SK-N-MC (cell line): ENCODE measurements around the gene CYP3A4.

Experiments
- DNase-seq: peaks from one replicate; pipeline ENCODE4 v3.0.0-alpha.2; 2011; ENCODE audit warnings: low read depth, low spot score
- H3K27ac ChIP-seq: fragments of 200-600 bp; sonication (generic); 2 replicates; pipeline ENCODE4 v1.5.1; 2016; ENCODE audit warnings: mixed run types
- H3K36me3 ChIP-seq: fragments of 200-600 bp; sonication (generic); 2 replicates; pipeline ENCODE4 v1.6.1; 2017; ENCODE audit warnings: antibody characterized with exemption, low read length, mixed read lengths; ENCODE audit not compliant: insufficient read depth
- H3K4me3 ChIP-seq: fragments of 200-600 bp; sonication (generic); 2 replicates; pipeline ENCODE4 v1.5.1; 2016
- H3K9ac ChIP-seq: fragments of 200-600 bp; sonication (generic); 2 replicates; pipeline ENCODE4 v1.8.0; 2017; ENCODE audit warnings: mixed run types, mixed read lengths; ENCODE audit not compliant: insufficient read length
- H3K9me3 ChIP-seq: fragments of 200-600 bp; sonication (generic); 2 replicates; pipeline ENCODE4 v1.6.1; 2017; ENCODE audit warnings: low read depth, mild to moderate bottlenecking, antibody characterized with exemption, low read length, moderate library complexity, mixed read lengths
- EZH2 ChIP-seq: fragments of 200-600 bp; sonication (generic); IDR thresholded peaks from one replicate; pipeline ENCODE4 v1.6.1; 2017; ENCODE audit warnings: antibody characterized with exemption
- FOXP2 ChIP-seq: optimal IDR thresholded peaks from 2 replicates; pipeline ENCODE3; 2011; ENCODE audit warnings: mild to moderate bottlenecking, moderate library complexity; ENCODE audit not compliant: insufficient read depth; ENCODE audit errors: extremely low read length, control extremely low read depth
- POLR2AphosphoS5 ChIP-seq: IDR thresholded peaks from 2 replicates; pipeline ENCODE4 v1.6.1; 2012; ENCODE audit warnings: mild to moderate bottlenecking, low read depth, low read length, borderline replicate concordance

Gene CYP3A4

GRCh38 chr7:99784007-99784406, at the start of gene CYP3A4:
Gene CYP3A4, minus strand, starts transcription at chr7:99784184. Its CDS starts 103 bp downstream, at chr7:99784081.
- Histone ChIP-seq H3K36me3 (no peaks in the 10 kb centered on the region), H3K9me3 (no peaks in the 10 kb centered on the region), H3K27ac (no peak within 1 kb of the TSS), H3K9ac (no peak within 1 kb of the TSS), H3K4me3 (no peak within 1 kb of the TSS)
- TF ChIP-seq EZH2 (no peak), POLR2AphosphoS5 (no peak), FOXP2 (no peak)
- DNase-seq, result no peak

GRCh38 chr7:99833289-99833877, 49.4 kb upstream of the CYP3A4 start:
- Histone ChIP-seq H3K9ac (no peak overlapping the region), H3K27ac (no peak overlapping the region), H3K9me3 (no peaks in the 10 kb centered on the region), H3K36me3 (no peaks in the 10 kb centered on the region), H3K4me3 (no peak overlapping the region)
- TF ChIP-seq EZH2 (no peak), FOXP2 (no peak), POLR2AphosphoS5 (no peak)
- no peak for DNase-seq

- Histone ChIP-seq H3K36me3 (no peaks in the 10 kb centered on the region), H3K27ac (no peak overlapping the region)
- no peak for TF ChIP-seq POLR2AphosphoS5
- no peak for TF ChIP-seq EZH2
- no peak for TF ChIP-seq FOXP2
Measured at GRCh38 chr7:99831595-99831994, 47.6 kb upstream of the CYP3A4 start.

GRCh38 chr7:99829524-99830160, 45.7 kb upstream of the CYP3A4 start:
- no peak for DNase-seq
- no peak overlapping the region for H3K9ac ChIP-seq
- TF ChIP-seq POLR2AphosphoS5, result no peak
- TF ChIP-seq EZH2, result no peak
- no peak for TF ChIP-seq FOXP2
- H3K9me3 ChIP-seq, result no peaks in the 10 kb centered on the region
- H3K36me3 ChIP-seq, result no peaks in the 10 kb centered on the region
- H3K27ac ChIP-seq, result no peak overlapping the region
- H3K4me3 ChIP-seq, result no peak overlapping the region

More at GRCh38 chr7:99831595-99831994, 47.6 kb upstream of the CYP3A4 start:
- H3K4me3 ChIP-seq, result no peak overlapping the region
- no peak for DNase-seq
- no peak overlapping the region for H3K9ac ChIP-seq
- no peaks in the 10 kb centered on the region for H3K9me3 ChIP-seq

GRCh38 chr7:99828811-99829210, 44.8 kb upstream of the CYP3A4 start:
- H3K9ac ChIP-seq, result no peak overlapping the region
- no peaks in the 10 kb centered on the region for H3K9me3 ChIP-seq
- H3K36me3 ChIP-seq, result no peaks in the 10 kb centered on the region
- no peak overlapping the region for H3K4me3 ChIP-seq
- H3K27ac ChIP-seq, result no peak overlapping the region
- DNase-seq, result no peak
- no peak for TF ChIP-seq FOXP2
- no peak for TF ChIP-seq POLR2AphosphoS5
- TF ChIP-seq EZH2, result no peak

GRCh38 chr7:99827040-99827778, 43.2 kb upstream of the CYP3A4 start:
- Histone ChIP-seq H3K36me3 (no peaks in the 10 kb centered on the region), H3K4me3 (no peak overlapping the region), H3K9ac (no peak overlapping the region), H3K27ac (no peak overlapping the region), H3K9me3 (no peaks in the 10 kb centered on the region)
- no peak for TF ChIP-seq EZH2
- no peak for TF ChIP-seq POLR2AphosphoS5
- no peak for TF ChIP-seq FOXP2
- DNase-seq, result no peak

- no peak overlapping the region for H3K9ac ChIP-seq
- no peak for TF ChIP-seq FOXP2
- TF ChIP-seq EZH2, result no peak
- H3K36me3 ChIP-seq, result no peaks in the 10 kb centered on the region
- H3K27ac ChIP-seq, result no peak overlapping the region
- H3K4me3 ChIP-seq, result no peak overlapping the region
- DNase-seq, result no peak
- no peaks in the 10 kb centered on the region for H3K9me3 ChIP-seq
Measured at GRCh38 chr7:99825873-99826272, 41.9 kb upstream of the CYP3A4 start.

GRCh38 chr7:99825452-99825851, 41.5 kb upstream of the CYP3A4 start:
- TF ChIP-seq FOXP2 (no peak), POLR2AphosphoS5 (no peak), EZH2 (no peak)
- no peaks in the 10 kb centered on the region for H3K9me3 ChIP-seq
- H3K36me3 ChIP-seq, result no peaks in the 10 kb centered on the region
- no peak for DNase-seq
- no peak overlapping the region for H3K27ac ChIP-seq
- no peak overlapping the region for H3K4me3 ChIP-seq
- no peak overlapping the region for H3K9ac ChIP-seq
